GM23338 (cell line): ENCODE measurements around the gene CD7. TPM values are rescaled to one million over a fixed set of nuclear protein-coding genes. Genes with fewer than 3 reads are reported as not detected.

Experiments
- ATAC-seq: fragments of 200-7000 bp; cut with Tn5 transposase; 3 replicates; pipeline ENCODE4 v1.9.1; 2020
- DNase-seq: peaks from one replicate; pipeline ENCODE4 v3.0.0-alpha.2; 2015; ENCODE audit warnings: low spot score
- H2AFZ ChIP-seq: fragments of 200-600 bp; sonication (generic); 2 replicates; pipeline ENCODE4 v1.8.0; 2016; ENCODE audit warnings: antibody characterized with exemption, mild to moderate bottlenecking, moderate library complexity
- H3F3A ChIP-seq: fragments of 200-600 bp; sonication (generic); replicated peaks from 2 replicates; pipeline ENCODE4 v1.8.0; 2017; ENCODE audit warnings: antibody characterized with exemption, mixed run types, low read depth
- H3K27ac ChIP-seq: fragments of 200-600 bp; sonication (generic); 2 replicates; pipeline ENCODE4 v1.6.1; 2016; ENCODE audit warnings: low read depth
- H3K27me3 ChIP-seq: fragments of 200-600 bp; sonication (generic); 2 replicates; pipeline ENCODE4 v1.8.0; 2016; ENCODE audit warnings: mild to moderate bottlenecking, mixed run types, moderate library complexity; ENCODE audit not compliant: insufficient read depth
- H3K36me3 ChIP-seq: fragments of 200-600 bp; sonication (generic); 2 replicates; pipeline ENCODE4 v1.8.0; 2016; ENCODE audit warnings: mild to moderate bottlenecking; ENCODE audit not compliant: insufficient read depth
- H3K4me1 ChIP-seq: fragments of 200-600 bp; sonication (generic); 2 replicates; pipeline ENCODE4 v1.8.0; 2016; ENCODE audit warnings: mild to moderate bottlenecking, moderate library complexity; ENCODE audit not compliant: insufficient read depth
- H3K4me2 ChIP-seq: fragments of 200-600 bp; sonication (generic); 2 replicates; pipeline ENCODE4 v1.7.1; 2017; ENCODE audit warnings: mixed run types
- H3K4me3 ChIP-seq: fragments of 200-600 bp; sonication (generic); 2 replicates; pipeline ENCODE4 v1.6.1; 2016; ENCODE audit warnings: mixed run types
- H3K79me2 ChIP-seq: fragments of 200-600 bp; sonication (generic); replicated peaks from 2 replicates; pipeline ENCODE4 v1.8.0; 2017; ENCODE audit warnings: mild to moderate bottlenecking; ENCODE audit not compliant: insufficient read depth
- H3K9me2 ChIP-seq: fragments of 200-600 bp; sonication (generic); 2 replicates; pipeline ENCODE4 v1.8.0; 2017; ENCODE audit not compliant: insufficient read depth
- H4K20me1 ChIP-seq: fragments of 200-600 bp; sonication (generic); replicated peaks from 2 replicates; pipeline ENCODE4 v1.8.0; 2017; ENCODE audit warnings: mild to moderate bottlenecking; ENCODE audit not compliant: insufficient read depth
- H3K27ac Mint-ChIP-seq: 2 replicates; pipeline ENCODE4 v1.8.0; 2020; ENCODE audit warnings: inconsistent platforms, mild to moderate bottlenecking, moderate library complexity, mixed read lengths
- H3K27me3 Mint-ChIP-seq: 3 replicates; pipeline ENCODE4 v1.8.0; 2022; ENCODE audit warnings: low read depth, mild to moderate bottlenecking, moderate library complexity, mixed read lengths, inconsistent platforms; ENCODE audit not compliant: insufficient read depth, poor library complexity
- H3K36me3 Mint-ChIP-seq: 3 replicates; pipeline ENCODE4 v1.8.0; 2021; ENCODE audit warnings: low read depth, mild to moderate bottlenecking, inconsistent platforms, moderate library complexity, mixed read lengths
- H3K4me1 Mint-ChIP-seq: 3 replicates; pipeline ENCODE4 v1.8.0; 2020; ENCODE audit warnings: mild to moderate bottlenecking, inconsistent platforms, mixed read lengths
- H3K4me3 Mint-ChIP-seq: 3 replicates; pipeline ENCODE4 v1.8.0; 2021; ENCODE audit warnings: moderate library complexity, mild to moderate bottlenecking, inconsistent platforms, mixed read lengths
- H3K9me3 Mint-ChIP-seq: 3 replicates; pipeline ENCODE4 v1.8.0; 2020; ENCODE audit warnings: moderate library complexity, mild to moderate bottlenecking, inconsistent platforms, mixed read lengths
- CREB1 ChIP-seq: fragments of 250-450 bp; sonication (Bioruptor Pico); IDR thresholded peaks from 2 replicates; pipeline ENCODE4 v1.5.0; 2020; ENCODE audit warnings: low read depth, mild to moderate bottlenecking, moderate library complexity
- CTCF ChIP-seq, 2 experiments: fragments of 200-600 bp in 1 of 2; sonication (generic) in 1 of 2; conservative IDR thresholded peaks; 2 replicates each; pipeline versions ENCODE4 v1.5.1 to v1.6.1; 2016 to 2017; ENCODE audit warnings: antibody characterized with exemption in 2 of 2, low read depth in 2 of 2, mild to moderate bottlenecking in 2 of 2, moderate library complexity in 1 of 2
- ETS1 ChIP-seq: IDR thresholded peaks from 2 replicates; pipeline ENCODE4 v1.6.1; 2016; ENCODE audit warnings: antibody characterized with exemption
- EZH2 ChIP-seq: fragments of 200-600 bp; sonication (generic); IDR thresholded peaks from one replicate; pipeline ENCODE4 v1.8.0; 2017; ENCODE audit warnings: antibody characterized with exemption, mild to moderate bottlenecking, low read depth; ENCODE audit not compliant: unreplicated experiment
- EZH2phosphoT487 ChIP-seq: fragments of 200-600 bp; sonication (generic); IDR thresholded peaks from one replicate; pipeline ENCODE4 v1.8.1; 2018; ENCODE audit warnings: antibody characterized with exemption; ENCODE audit not compliant: unreplicated experiment
- JUNB ChIP-seq: IDR thresholded peaks from one replicate; pipeline ENCODE4 v1.6.1; 2016; ENCODE audit warnings: antibody characterized with exemption; ENCODE audit not compliant: unreplicated experiment
- NANOG ChIP-seq: IDR thresholded peaks from 2 replicates; pipeline ENCODE4 v1.6.1; 2016; ENCODE audit warnings: antibody characterized with exemption, borderline replicate concordance
- POLR2AphosphoS5 ChIP-seq: IDR thresholded peaks from 2 replicates; pipeline ENCODE4 v1.6.1; 2016; ENCODE audit warnings: antibody characterized with exemption, low read depth
- ZNF114 ChIP-seq: fragments of 250-450 bp; sonication (Bioruptor Pico); IDR thresholded peaks from 2 replicates; pipeline ENCODE4 v1.5.0; 2020; ENCODE audit warnings: mild to moderate bottlenecking, moderate library complexity
- ZNF331 ChIP-seq: fragments of 250-450 bp; sonication (Bioruptor Pico); IDR thresholded peaks from 2 replicates; pipeline ENCODE4 v1.5.0; 2020; ENCODE audit warnings: low read depth, mild to moderate bottlenecking, moderate library complexity
- ZNF462 ChIP-seq: fragments of 250-450 bp; sonication (Bioruptor Pico); IDR thresholded peaks from 2 replicates; pipeline ENCODE4 v1.5.0; 2020; ENCODE audit warnings: mild to moderate bottlenecking, moderate library complexity
- polyA plus RNA-seq: library from polyadenylated mRNA; unstranded; fragments of >200 nt; fragmentation: Nextera tagmentation; extraction: Ambion mirVana; gene quantifications from 2 replicates; pipeline ENCODE4 v1.2.1, GENCODE V29; 2016
- total RNA-seq: library from RNA; depleted of rRNA; stranded (reverse); fragments of >200 nt; shearing (Covaris generic); gene quantifications from 2 replicates; pipeline ENCODE4 v1.2.3, GENCODE V29; 2014

Gene CD7
- total and polyA plus RNA-seq, 2 experiments from 2014 or later = 0.42 to 0.44 TPM

GRCh38 chr17:82281076-82281475 is 36.3 kb downstream of the CD7 start:
- Mint-ChIP-seq H3K36me3 (no peaks in the 10 kb centered on the region), H3K27ac (no peak overlapping the region), H3K4me1 (peaks cover 29% of the 10 kb centered on the region), H3K9me3 (no peaks in the 10 kb centered on the region), H3K4me3 (no peak overlapping the region), H3K27me3 (peaks cover 16% of the 10 kb centered on the region)
- ATAC-seq = no peak
- Histone ChIP-seq H3K4me3 (no peak overlapping the region), H3K27ac (no peak overlapping the region), H3K4me2 (no peak overlapping the region), H3K9me2 (no peaks in the 10 kb centered on the region), H3F3A (0 out of 2 replicates have a peak, but pooled peaks cover 14% of the 10 kb centered on the region), H3K27me3 (no peaks in the 10 kb centered on the region), H3K79me2 (no peaks in the 10 kb centered on the region), H3K4me1 (peaks cover 4% of the 10 kb centered on the region; the same call in 1 of the 2 replicates), H2AFZ (no peak overlapping the region), H3K36me3 (no peaks in the 10 kb centered on the region), H4K20me1 (peaks cover 5% of the 10 kb centered on the region; the same call in 1 of the 2 replicates)
- TF ChIP-seq ZNF331 (CRISPR knock-in tag) (no peak), CTCF (conservative IDR thresholded peaks at IDR 0.05; ENCODE audit: low read depth in 2 of 2) (no peak), ZNF462 (CRISPR knock-in tag) (no peak)
- no peak for DNase-seq

- Mint-ChIP-seq H3K36me3 (no peaks in the 10 kb centered on the region), H3K4me1 (peaks cover 29% of the 10 kb centered on the region), H3K9me3 (no peaks in the 10 kb centered on the region), H3K4me3 (no peak overlapping the region), H3K27me3 (peaks cover 17% of the 10 kb centered on the region), H3K27ac (no peak overlapping the region)
- H3K4me1 ChIP-seq = peaks cover 4% of the 10 kb centered on the region; the same call in 1 of the 2 replicates
- no peaks in the 10 kb centered on the region for H3K9me2 ChIP-seq
- no peak overlapping the region for H3K27ac ChIP-seq
- DNase-seq = no peak
- ATAC-seq = no peak
- peaks cover 5% of the 10 kb centered on the region; the same call in 1 of the 2 replicates for H4K20me1 ChIP-seq
- no peak overlapping the region for H3K4me2 ChIP-seq
- no peaks in the 10 kb centered on the region for H3K36me3 ChIP-seq
- no peak overlapping the region for H3K4me3 ChIP-seq
- no peaks in the 10 kb centered on the region for H3K79me2 ChIP-seq
- no peaks in the 10 kb centered on the region for H3K27me3 ChIP-seq
- no peak overlapping the region for H2AFZ ChIP-seq
- H3F3A ChIP-seq = 0 out of 2 replicates have a peak, but pooled peaks cover 14% of the 10 kb centered on the region
- no peak for TF ChIP-seq JUNB
- no peak for TF ChIP-seq NANOG
- no peak for TF ChIP-seq EZH2
- TF ChIP-seq ETS1 = no peak
- TF ChIP-seq POLR2AphosphoS5 = no peak
- no peak for TF ChIP-seq CTCF (conservative IDR thresholded peaks at IDR 0.05; ENCODE audit: low read depth in 2 of 2)
- TF ChIP-seq ZNF331 (CRISPR knock-in tag) = no peak
- TF ChIP-seq ZNF114 (CRISPR knock-in tag) = no peak
- no peak for TF ChIP-seq CREB1
- no peak for TF ChIP-seq EZH2phosphoT487
These were observed 36.9 kb downstream of the CD7 start for GRCh38 chr17:82280537-82280936.
